WTC11 (cell line): Measurements from ENCODE around the gene CASP3. TPM values are rescaled to one million over a fixed set of nuclear protein-coding genes. Genes with fewer than 3 reads are reported as not detected.

Experiments used
- ATF3 ChIP-seq: sonication (generic); formaldehyde crosslinking; conservative IDR thresholded peaks from 2 replicates; pipeline ENCODE4 v1.8.1; 2022; ENCODE audit warnings: mild to moderate bottlenecking, missing genetic modification reagents
- ELF4 ChIP-seq: sonication (generic); formaldehyde crosslinking; IDR thresholded peaks from 2 replicates; pipeline ENCODE4 v1.8.1; 2022; ENCODE audit warnings: low read depth, mild to moderate bottlenecking, moderate library complexity, missing genetic modification reagents
- ERG ChIP-seq: fragments of 250-450 bp; sonication (Bioruptor Pico); IDR thresholded peaks from 2 replicates; pipeline ENCODE4 v1.8.0; 2021; ENCODE audit warnings: mild to moderate bottlenecking
- FOXJ3 ChIP-seq: sonication (generic); formaldehyde crosslinking; IDR thresholded peaks from 2 replicates; pipeline ENCODE4 v1.9.0; 2021; ENCODE audit warnings: missing genetic modification reagents, mild to moderate bottlenecking, borderline replicate concordance
- GABPB1 ChIP-seq: sonication (generic); formaldehyde crosslinking; IDR thresholded peaks from 2 replicates; pipeline ENCODE4 v1.8.1; 2023; ENCODE audit warnings: mild to moderate bottlenecking, missing genetic modification reagents
- HMGA2 ChIP-seq: fragments of 250-450 bp; sonication (Bioruptor Pico); IDR thresholded peaks from 2 replicates; pipeline ENCODE4 v1.4.0; 2021; ENCODE audit warnings: mild to moderate bottlenecking, moderate library complexity
- IRF2 ChIP-seq: sonication (generic); formaldehyde crosslinking; IDR thresholded peaks from 2 replicates; pipeline ENCODE4 v1.8.0; 2022; ENCODE audit warnings: low read depth, missing genetic modification reagents, borderline replicate concordance
- MYBL2 ChIP-seq: sonication (generic); formaldehyde crosslinking; IDR thresholded peaks from 2 replicates; pipeline ENCODE4 v1.8.1; 2023; ENCODE audit warnings: mild to moderate bottlenecking, moderate library complexity, missing genetic modification reagents
- NFYB ChIP-seq: sonication (generic); formaldehyde crosslinking; conservative IDR thresholded peaks from 2 replicates; pipeline ENCODE4 v1.8.0; 2022; ENCODE audit warnings: low read depth, missing genetic modification reagents
- RORB ChIP-seq: fragments of 250-450 bp; sonication (Bioruptor Pico); IDR thresholded peaks from 2 replicates; pipeline ENCODE4 v1.9.0; 2021; ENCODE audit warnings: mild to moderate bottlenecking
- ZBTB21 ChIP-seq: sonication (generic); formaldehyde crosslinking; IDR thresholded peaks from 2 replicates; pipeline ENCODE4 v1.8.1; 2023; ENCODE audit warnings: mild to moderate bottlenecking, missing genetic modification reagents, borderline replicate concordance
- ZNF232 ChIP-seq: sonication (generic); formaldehyde crosslinking; IDR thresholded peaks from 2 replicates; pipeline ENCODE4 v1.8.0; 2022; ENCODE audit warnings: mild to moderate bottlenecking, missing genetic modification reagents
- total RNA-seq: library from RNA; stranded (reverse); gene quantifications from 3 replicates; pipeline ENCODE4 v1.2.3, GENCODE V29; 2021

CASP3 gene
- total RNA-seq, 1 experiment from 2014 or later: 78.9 TPM

- TF ChIP-seq IRF2 (CRISPR knock-in tag): no peak
- no peak for TF ChIP-seq ERG (CRISPR knock-in tag)
- TF ChIP-seq ATF3 (CRISPR knock-in tag): no peak
- no peak for TF ChIP-seq GABPB1 (CRISPR knock-in tag)
- no peak for TF ChIP-seq ZBTB21 (CRISPR knock-in tag)
- no peak for TF ChIP-seq ELF4
- TF ChIP-seq ZNF232: no peak
- TF ChIP-seq RORB: no peak
- TF ChIP-seq FOXJ3 (CRISPR knock-in tag): no peak
- no peak for TF ChIP-seq NFYB (CRISPR knock-in tag)
- no peak for TF ChIP-seq HMGA2 (CRISPR knock-in tag)
- no peak for TF ChIP-seq MYBL2 (CRISPR knock-in tag)
These were observed 65.3 kb downstream of the CASP3 start (continued) for GRCh38 chr4:184583738-184584502.

Other genes starting within 250 kb of the CASP3 start
- 9.3 to 11.8 TPM (median 11.3 TPM) in 3 replicates for gene IRF2, start 174.9 kb downstream of the CASP3 start, total RNA-seq
- 8.3 to 13.4 TPM (median 9.6 TPM) in 3 replicates for gene PRIMPOL, start 291 bp upstream of the CASP3 start, total RNA-seq
- gene CENPU, start 84.6 kb upstream of the CASP3 start, total RNA-seq: 52.9 to 60.5 TPM (median 53.4 TPM) in 3 replicates
- gene ACSL1, start 176.5 kb upstream of the CASP3 start, total RNA-seq: 5.1 to 6.6 TPM (median 5.9 TPM) in 3 replicates